Measurements from ENCODE around the gene GALNT14.

GRCh38 chr2:30990176-30990575 is 148.1 kb downstream of the GALNT14 start:
- TF ChIP-seq, protein P1, sequence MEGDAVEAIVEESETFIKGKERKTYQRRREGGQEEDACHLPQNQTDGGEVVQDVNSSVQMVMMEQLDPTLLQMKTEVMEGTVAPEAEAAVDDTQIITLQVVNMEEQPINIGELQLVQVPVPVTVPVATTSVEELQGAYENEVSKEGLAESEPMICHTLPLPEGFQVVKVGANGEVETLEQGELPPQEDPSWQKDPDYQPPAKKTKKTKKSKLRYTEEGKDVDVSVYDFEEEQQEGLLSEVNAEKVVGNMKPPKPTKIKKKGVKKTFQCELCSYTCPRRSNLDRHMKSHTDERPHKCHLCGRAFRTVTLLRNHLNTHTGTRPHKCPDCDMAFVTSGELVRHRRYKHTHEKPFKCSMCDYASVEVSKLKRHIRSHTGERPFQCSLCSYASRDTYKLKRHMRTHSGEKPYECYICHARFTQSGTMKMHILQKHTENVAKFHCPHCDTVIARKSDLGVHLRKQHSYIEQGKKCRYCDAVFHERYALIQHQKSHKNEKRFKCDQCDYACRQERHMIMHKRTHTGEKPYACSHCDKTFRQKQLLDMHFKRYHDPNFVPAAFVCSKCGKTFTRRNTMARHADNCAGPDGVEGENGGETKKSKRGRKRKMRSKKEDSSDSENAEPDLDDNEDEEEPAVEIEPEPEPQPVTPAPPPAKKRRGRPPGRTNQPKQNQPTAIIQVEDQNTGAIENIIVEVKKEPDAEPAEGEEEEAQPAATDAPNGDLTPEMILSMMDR (IDR thresholded peaks at IDR 0.05) = no peak
- TF ChIP-seq EP300 (IDR thresholded peaks at IDR 0.05; ENCODE audit: low read depth) = no peak
- no peak for TF ChIP-seq POLR2A (IDR thresholded peaks at IDR 0.05)
- TF ChIP-seq POLR2AphosphoS5 (IDR thresholded peaks at IDR 0.05) = no peak

Measured in transverse colon (tissue), 4 donors.